ENCODE measurements around the gene RAB31. TPM values are rescaled to one million over a fixed set of nuclear protein-coding genes. Genes with fewer than 3 reads are reported as not detected.
A peak's percentile ranks its signal among the peaks of the same experiment; 100 is the strongest.

Gene RAB31
- total RNA-seq, 4 donors from 2014 or later = 12.2 to 22.0 (median 15.6) TPM

DNA sequence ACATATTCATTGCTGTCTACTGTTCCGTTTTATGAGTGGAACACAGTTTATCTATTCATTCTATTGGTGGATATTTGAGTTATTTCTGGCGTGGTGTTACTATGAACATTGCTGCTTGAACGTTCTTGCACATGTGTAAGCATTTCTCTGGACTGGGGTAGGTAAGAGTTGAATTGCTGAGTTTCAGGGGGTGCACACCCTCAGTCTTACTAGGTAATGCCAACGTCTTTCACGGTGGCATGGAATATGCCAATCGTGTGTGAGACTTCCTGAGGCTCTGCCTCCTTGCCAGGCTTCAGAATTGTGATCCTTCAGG lies 121.3 kb downstream of the RAB31 start:
- H3K4me3 ChIP-seq (ENCODE audit: low read depth, poor library complexity, severe bottlenecking) = no peak overlapping the region
- no peak for TF ChIP-seq POLR2A (IDR thresholded peaks at IDR 0.05)
- TF ChIP-seq, protein P1, sequence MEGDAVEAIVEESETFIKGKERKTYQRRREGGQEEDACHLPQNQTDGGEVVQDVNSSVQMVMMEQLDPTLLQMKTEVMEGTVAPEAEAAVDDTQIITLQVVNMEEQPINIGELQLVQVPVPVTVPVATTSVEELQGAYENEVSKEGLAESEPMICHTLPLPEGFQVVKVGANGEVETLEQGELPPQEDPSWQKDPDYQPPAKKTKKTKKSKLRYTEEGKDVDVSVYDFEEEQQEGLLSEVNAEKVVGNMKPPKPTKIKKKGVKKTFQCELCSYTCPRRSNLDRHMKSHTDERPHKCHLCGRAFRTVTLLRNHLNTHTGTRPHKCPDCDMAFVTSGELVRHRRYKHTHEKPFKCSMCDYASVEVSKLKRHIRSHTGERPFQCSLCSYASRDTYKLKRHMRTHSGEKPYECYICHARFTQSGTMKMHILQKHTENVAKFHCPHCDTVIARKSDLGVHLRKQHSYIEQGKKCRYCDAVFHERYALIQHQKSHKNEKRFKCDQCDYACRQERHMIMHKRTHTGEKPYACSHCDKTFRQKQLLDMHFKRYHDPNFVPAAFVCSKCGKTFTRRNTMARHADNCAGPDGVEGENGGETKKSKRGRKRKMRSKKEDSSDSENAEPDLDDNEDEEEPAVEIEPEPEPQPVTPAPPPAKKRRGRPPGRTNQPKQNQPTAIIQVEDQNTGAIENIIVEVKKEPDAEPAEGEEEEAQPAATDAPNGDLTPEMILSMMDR (IDR thresholded peaks at IDR 0.05) = no peak
- DNase-seq (ENCODE audit: low spot score in 2 of 2) = peak in 1 of 2 donors; percentile 5
- WGBS, 2 donors = 60 to 76% methylated on average over 6 of the region's 6 CpGs
- intact Hi-C loops (cut with DNase I; ENCODE audit: low total_unique reads) = no loop called here

DNA sequence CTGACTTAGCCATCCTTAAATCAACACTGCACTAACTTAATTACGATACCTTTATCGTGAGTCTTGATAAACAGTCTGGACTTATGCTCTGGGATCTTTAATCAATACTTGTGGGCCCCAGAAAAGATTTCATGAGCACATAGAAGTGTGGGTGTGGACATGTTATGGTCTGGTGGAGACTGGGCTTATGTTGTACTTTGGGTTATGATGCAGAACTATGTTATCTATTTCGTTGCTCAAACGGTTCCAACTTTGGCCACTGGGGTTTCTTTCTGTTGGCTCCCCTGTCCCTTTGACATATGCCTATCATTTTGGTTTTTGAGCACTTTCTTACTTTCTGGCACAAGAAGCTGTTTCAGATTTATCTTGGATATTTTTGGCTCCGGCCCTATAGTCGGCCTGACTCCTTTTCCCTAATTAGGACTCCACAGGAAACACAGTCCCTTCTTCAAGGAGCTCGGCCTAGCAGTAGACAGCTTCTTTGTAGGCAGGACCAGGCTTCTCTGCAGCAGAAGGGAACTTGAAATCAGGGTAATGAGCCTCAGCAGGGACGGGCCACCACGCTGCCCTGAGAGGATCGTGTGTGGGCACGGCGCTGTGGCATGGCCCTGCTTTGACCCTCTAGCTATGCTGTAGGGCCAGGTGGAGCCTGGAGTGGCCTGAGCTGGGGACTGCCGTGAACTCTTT lies 123.1 kb downstream of the RAB31 start:
- WGBS, 2 donors = 82 to 90% methylated on average over 13 of the region's 13 CpGs
- H3K4me3 ChIP-seq (ENCODE audit: low read depth, poor library complexity, severe bottlenecking) = no peak overlapping the region
- no peak for DNase-seq (ENCODE audit: low spot score in 2 of 2)
- TF ChIP-seq, protein P1 (IDR thresholded peaks at IDR 0.05) = no peak
- TF ChIP-seq POLR2A (IDR thresholded peaks at IDR 0.05) = no peak
- intact Hi-C loops (cut with DNase I; ENCODE audit: low total_unique reads) = no loop called here

DNA sequence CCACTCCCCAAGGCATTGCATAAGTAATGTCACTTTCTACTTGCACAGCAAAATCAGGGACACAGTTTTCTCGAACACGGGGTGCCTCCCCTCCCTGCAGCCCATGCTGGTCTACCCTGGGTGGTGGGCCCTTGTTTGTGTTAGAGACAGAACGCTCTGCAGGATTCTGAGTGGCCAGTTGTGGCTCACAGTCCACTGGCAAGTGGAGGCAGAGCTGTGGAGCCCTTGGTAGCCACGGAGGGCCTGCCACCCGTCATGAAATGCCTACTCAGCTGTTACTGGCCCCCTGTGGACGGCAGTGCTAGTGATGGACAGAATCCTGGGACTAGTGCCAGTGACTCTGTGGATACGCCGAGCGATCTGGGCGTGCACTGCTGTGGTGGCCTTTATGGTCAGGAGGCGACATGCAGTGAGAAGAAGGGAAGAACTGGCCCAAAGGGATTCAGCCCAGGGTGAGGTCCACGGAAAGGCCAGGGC lies 123.7 kb downstream of the RAB31 start:
- H3K4me3 ChIP-seq (ENCODE audit: low read depth, poor library complexity, severe bottlenecking) = no peak overlapping the region
- no peak for DNase-seq (ENCODE audit: low spot score in 2 of 2)
- TF ChIP-seq, protein P1 (IDR thresholded peaks at IDR 0.05) = no peak
- TF ChIP-seq POLR2A (IDR thresholded peaks at IDR 0.05) = no peak
- intact Hi-C loops (cut with DNase I; ENCODE audit: low total_unique reads) = no loop called here
- WGBS, 2 donors = 85 to 96% methylated on average over 11 to 12 of the region's 12 CpGs

DNA sequence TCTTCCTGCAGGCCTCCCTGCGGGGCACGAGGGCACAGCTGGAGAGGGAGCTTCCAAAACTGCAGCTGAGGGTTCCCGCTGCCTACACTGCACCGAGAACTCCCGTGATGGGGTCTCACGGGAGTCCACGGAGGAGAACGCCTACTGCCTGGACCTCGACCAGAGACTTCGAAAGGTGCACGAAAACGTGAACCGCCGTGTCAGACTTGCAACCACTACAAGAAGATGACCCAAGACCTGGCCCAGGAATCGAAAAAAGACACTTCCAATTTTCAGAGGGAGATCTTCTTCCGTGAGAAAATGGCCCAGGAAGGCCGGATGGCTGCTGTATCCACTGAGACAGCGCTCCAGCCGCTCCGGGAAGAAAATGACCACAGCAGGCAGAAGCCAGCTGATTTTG lies 124.8 kb downstream of the RAB31 start:
- WGBS, 2 donors = 94 to 95% methylated on average over 20 of the region's 20 CpGs
- intact Hi-C loops (cut with DNase I; ENCODE audit: low total_unique reads) = no loop called here
- TF ChIP-seq, protein P1 (IDR thresholded peaks at IDR 0.05) = no peak
- TF ChIP-seq POLR2A (IDR thresholded peaks at IDR 0.05) = no peak
- no peak overlapping the region for H3K4me3 ChIP-seq (ENCODE audit: low read depth, poor library complexity, severe bottlenecking)
- no peak for DNase-seq (ENCODE audit: low spot score in 2 of 2)

DNA sequence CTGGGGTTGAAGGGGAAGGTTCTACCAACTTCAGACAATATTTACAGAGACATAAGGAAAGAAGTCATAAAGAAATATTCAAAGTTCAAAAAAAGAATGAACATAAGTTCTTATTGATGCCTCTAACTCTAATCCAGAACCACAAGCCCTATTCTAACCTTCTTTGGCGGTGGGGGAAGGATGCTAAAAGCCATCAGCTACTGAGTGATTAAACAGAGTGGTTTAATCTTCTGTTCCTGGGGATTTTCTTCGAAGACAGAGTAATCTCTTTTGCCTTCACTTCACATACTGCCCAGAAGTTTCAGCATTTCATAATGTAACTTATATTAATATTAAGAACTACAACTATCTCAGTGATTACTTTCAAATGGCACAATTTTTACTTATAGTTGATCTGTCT lies 126.5 kb downstream of the RAB31 start:
- TF ChIP-seq POLR2A (IDR thresholded peaks at IDR 0.05) = no peak
- TF ChIP-seq, protein P1 (IDR thresholded peaks at IDR 0.05) = no peak
- no peak for DNase-seq (ENCODE audit: low spot score in 2 of 2)
- WGBS, 2 donors = 79% methylated on average over 2 of the region's 2 CpGs
- intact Hi-C loops (cut with DNase I; ENCODE audit: low total_unique reads) = no loop called here
- no peak overlapping the region for H3K4me3 ChIP-seq (ENCODE audit: low read depth, poor library complexity, severe bottlenecking)

All from lower leg skin (tissue), 4 donors.